MCF 10A (cell line): ENCODE results near the gene ZBP1. TPM values are rescaled to one million over a fixed set of nuclear protein-coding genes. Genes with fewer than 3 reads are reported as not detected.

Experiments used
- BruUV-seq: library from RNA; stranded (reverse); fragments of 400-500 nt; replicated peaks from 2 replicates; lab custom pipeline; 2021; lab: Mats Ljungman, UMichigan
- CTCF ChIA-PET: fragments of 300-600 bp; sonication (Branson Sonifier 250); formaldehyde crosslinking; extraction: SDS; loops from one replicate; lab custom pipeline; 2021; ENCODE audit warnings: antibody characterized with exemption, inconsistent platforms; lab: Yijun Ruan, JAX
- POLR2A ChIA-PET: fragments of 300-600, 350-650 bp; sonication (Branson Sonifier 250); formaldehyde crosslinking; extraction: SDS; loops from one replicate; lab custom pipeline; 2020; ENCODE audit warnings: antibody characterized with exemption, inconsistent platforms; lab: Yijun Ruan, JAX
- DNase-seq: peaks from one replicate; pipeline ENCODE4 v3.0.0-alpha.2; 2018; ENCODE audit not compliant: unreplicated experiment
- H3K27ac Mint-ChIP-seq: one replicate; pipeline ENCODE4 v1.8.0; 2022; ENCODE audit warnings: mild to moderate bottlenecking, low read depth, mixed read lengths; ENCODE audit not compliant: unreplicated experiment
- H3K27me3 Mint-ChIP-seq: one replicate; pipeline ENCODE4 v1.8.0; 2022; ENCODE audit warnings: mixed read lengths; ENCODE audit not compliant: insufficient read depth, unreplicated experiment
- H3K36me3 Mint-ChIP-seq: one replicate; pipeline ENCODE4 v1.8.0; 2022; ENCODE audit warnings: mild to moderate bottlenecking, moderate library complexity, mixed read lengths; ENCODE audit not compliant: insufficient read depth, unreplicated experiment
- H3K4me1 Mint-ChIP-seq: one replicate; pipeline ENCODE4 v1.8.0; 2022; ENCODE audit warnings: mixed read lengths; ENCODE audit not compliant: insufficient read depth, unreplicated experiment
- H3K4me3 Mint-ChIP-seq: one replicate; pipeline ENCODE4 v1.8.0; 2022; ENCODE audit warnings: mild to moderate bottlenecking, moderate library complexity, mixed read lengths; ENCODE audit not compliant: unreplicated experiment
- H3K9me3 Mint-ChIP-seq: one replicate; pipeline ENCODE4 v1.8.0; 2022; ENCODE audit warnings: mixed read lengths; ENCODE audit not compliant: unreplicated experiment
- CTCF ChIP-seq: fragments of 200-600 bp; IDR thresholded peaks from one replicate; pipeline ENCODE4 v1.8.0; 2022; ENCODE audit warnings: antibody characterized with exemption, mild to moderate bottlenecking; ENCODE audit not compliant: unreplicated experiment
- intact Hi-C: fragments of 100-400 bp; cut with micrococcal nuclease; formaldehyde crosslinking; loops from 2 replicates; pipeline ENCODE4 v1.14.1; 2022
- total RNA-seq: library from RNA; stranded (reverse); gene quantifications from 2 replicates; pipeline ENCODE4 v1.2.3, GENCODE V29; 2022

Gene ZBP1
- total RNA-seq, 1 experiment from 2014 or later, result not detected

GRCh38 chr20:57600320-57601210, 19.7 kb downstream of the ZBP1 start:
- no peak for DNase-seq
- ChIA-PET POLR2A (interaction anchor here (0.5 kb wide), 1 partner anchor 45 kb away, joined by 4 read pairs; no protein-coding TSS in a partner anchor), CTCF (interaction anchor here (0.6 to 11.8 kb wide), 12 partner anchors 9 to 610 kb away, joined by 3 to 435 read pairs (median 4); no protein-coding TSS in a partner anchor)
- H3K36me3 Mint-ChIP-seq, result no peaks in the 10 kb centered on the region
- H3K4me1 Mint-ChIP-seq, result no peaks in the 10 kb centered on the region
- H3K9me3 Mint-ChIP-seq, result no peaks in the 10 kb centered on the region
- intact Hi-C loops, result no loop called here
- no peak for TF ChIP-seq CTCF
- peaks cover 11% of the 10 kb centered on the region for H3K27me3 Mint-ChIP-seq
- H3K27ac Mint-ChIP-seq, result no peak overlapping the region
- no peak overlapping the region for H3K4me3 Mint-ChIP-seq
- BruUV-seq, result no TSS peak

GRCh38 chr20:57598491-57598890, 21.7 kb downstream of the ZBP1 start:
- POLR2A ChIA-PET, result no interaction called here
- BruUV-seq, result no TSS peak
- no peak overlapping the region for H3K27ac Mint-ChIP-seq
- no peaks in the 10 kb centered on the region for H3K9me3 Mint-ChIP-seq
- intact Hi-C loops, result no loop called here
- peaks cover 6% of the 10 kb centered on the region for H3K27me3 Mint-ChIP-seq
- H3K36me3 Mint-ChIP-seq, result no peaks in the 10 kb centered on the region
- peaks cover 2% of the 10 kb centered on the region for H3K4me1 Mint-ChIP-seq
- no peak overlapping the region for H3K4me3 Mint-ChIP-seq
- CTCF ChIA-PET, result interaction anchor here (0.6 to 11.8 kb wide), 15 partner anchors 8 to 1858 kb away, joined by 3 to 435 read pairs (median 7); no protein-coding TSS in a partner anchor
- DNase-seq, result no peak
- TF ChIP-seq CTCF, result no peak

GRCh38 chr20:57598060-57598459, 22.2 kb downstream of the ZBP1 start:
- DNase-seq, result no peak
- peaks cover 5% of the 10 kb centered on the region for H3K4me1 Mint-ChIP-seq
- CTCF ChIA-PET, result interaction anchor here (0.6 to 11.8 kb wide), 14 partner anchors 8 to 1859 kb away, joined by 3 to 435 read pairs (median 8); partner anchors contain the start of gene ZBP1
- no peak overlapping the region for H3K4me3 Mint-ChIP-seq
- no peak for TF ChIP-seq CTCF
- BruUV-seq, result no TSS peak
- H3K27me3 Mint-ChIP-seq, result peaks cover 9% of the 10 kb centered on the region
- intact Hi-C loops, result no loop called here
- POLR2A ChIA-PET, result no interaction called here
- no peak overlapping the region for H3K27ac Mint-ChIP-seq
- no peaks in the 10 kb centered on the region for H3K9me3 Mint-ChIP-seq
- no peaks in the 10 kb centered on the region for H3K36me3 Mint-ChIP-seq
